ENCODE results near the gene CYTH2.

DNA sequence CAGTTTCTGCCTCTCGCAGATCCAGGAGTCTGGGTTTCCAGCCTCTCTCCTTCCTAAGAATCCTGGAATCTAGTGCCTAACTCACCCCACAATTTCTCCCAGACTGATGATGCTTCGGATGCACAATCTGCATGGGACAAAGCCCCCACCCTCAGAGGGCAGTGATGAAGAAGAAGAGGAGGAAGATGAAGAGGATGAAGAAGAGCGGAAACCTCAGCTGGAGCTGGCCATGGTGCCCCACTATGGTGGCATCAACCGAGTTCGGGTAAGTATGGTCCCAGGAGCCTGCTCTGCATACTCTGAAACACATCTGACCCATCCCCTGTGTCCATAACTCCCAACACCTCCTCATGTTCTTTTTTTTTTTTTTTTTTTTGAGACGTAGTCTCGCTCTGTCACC, 22.6 kb upstream of the CYTH2 start:
- TF ChIP-seq ELF4 (CRISPR knock-in tag; IDR thresholded peaks at IDR 0.05) (no peak), CREBBP (IDR thresholded peaks at IDR 0.05; ENCODE audit: low read depth, low read length) (no peak), ZNF140 (CRISPR knock-in tag; IDR thresholded peaks at IDR 0.05) (no peak), CTCF (IDR thresholded peaks at IDR 0.05 in 2 of 3, conservative IDR thresholded peaks at IDR 0.05 in 1 of 3; ENCODE audit: insufficient read depth in 2 of 3, low read depth in 1 of 3, low read length in 3 of 3) (no peak), ZFPM2 (CRISPR knock-in tag; IDR thresholded peaks at IDR 0.05) (no peak), DPF2 (IDR thresholded peaks at IDR 0.05) (no peak), POLR2A (conservative IDR thresholded peaks at IDR 0.05) (no peak), PTBP1 (IDR thresholded peaks at IDR 0.05; ENCODE audit: low read depth, low read length) (no peak), BHLHE40 (IDR thresholded peaks at IDR 0.05; ENCODE audit: low read length) (no peak), NFE2L1 (tag; IDR thresholded peaks at IDR 0.05; ENCODE audit: borderline replicate concordance, low read depth) (no peak), MAX (CRISPR knock-in tag; IDR thresholded peaks at IDR 0.05) (no peak), KLF16 (IDR thresholded peaks at IDR 0.05) (no peak)
- TF ChIP-seq, protein P1, sequence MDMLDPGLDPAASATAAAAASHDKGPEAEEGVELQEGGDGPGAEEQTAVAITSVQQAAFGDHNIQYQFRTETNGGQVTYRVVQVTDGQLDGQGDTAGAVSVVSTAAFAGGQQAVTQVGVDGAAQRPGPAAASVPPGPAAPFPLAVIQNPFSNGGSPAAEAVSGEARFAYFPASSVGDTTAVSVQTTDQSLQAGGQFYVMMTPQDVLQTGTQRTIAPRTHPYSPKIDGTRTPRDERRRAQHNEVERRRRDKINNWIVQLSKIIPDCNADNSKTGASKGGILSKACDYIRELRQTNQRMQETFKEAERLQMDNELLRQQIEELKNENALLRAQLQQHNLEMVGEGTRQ (CRISPR knock-in tag; IDR thresholded peaks at IDR 0.05): no peak

Measured in K562 (cell line).